ENCODE data around the gene SPRTN. TPM values are rescaled to one million over a fixed set of nuclear protein-coding genes. Genes with fewer than 3 reads are reported as not detected.

The SPRTN gene
- total and polyA plus RNA-seq, 2 of the 8 experiments (the other 6 are each of a cell fraction or from before 2014, with no cell fraction given) = 6.6 to 15.1 TPM

DNA sequence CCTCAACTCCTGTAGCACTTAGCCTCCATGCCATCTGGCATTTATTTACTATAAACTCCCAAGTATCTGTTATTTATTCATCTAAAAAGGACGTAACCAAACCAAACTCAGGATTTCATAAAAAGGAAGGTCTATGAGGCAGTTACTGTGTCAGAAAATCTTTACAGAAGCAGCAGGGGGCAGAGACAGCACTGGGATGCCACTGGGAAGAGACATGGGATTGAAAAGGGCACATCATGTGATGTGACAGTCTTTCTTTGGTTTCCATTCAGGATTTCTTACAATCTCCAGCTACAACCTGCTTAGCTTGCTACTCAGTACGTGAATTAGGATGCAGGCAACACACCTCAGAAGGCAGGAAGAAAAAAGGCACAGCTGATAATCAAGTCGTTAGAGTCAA lies 31.2 kb downstream of the SPRTN start:
- TF ChIP-seq EGR1 (IDR thresholded peaks at IDR 0.05; ENCODE audit: borderline replicate concordance, low read depth, low read length) (no peak), ASH2L (IDR thresholded peaks at IDR 0.05; ENCODE audit: low read length) (no peak), TCF12 (IDR thresholded peaks at IDR 0.05; ENCODE audit: low read depth, low read length) (no peak), CHD2 (IDR thresholded peaks at IDR 0.05; ENCODE audit: low read length) (no peak), KDM5A (IDR thresholded peaks at IDR 0.05; ENCODE audit: low read length) (no peak), CREB1 (IDR thresholded peaks at IDR 0.05) (no peak), ZNF274 (IDR thresholded peaks at IDR 0.05; ENCODE audit: borderline replicate concordance, extremely low read depth, low read length) (no peak), RBBP5 (IDR thresholded peaks at IDR 0.05; ENCODE audit: borderline replicate concordance, low read depth, low read length) (no peak), POLR2A (IDR thresholded peaks at IDR 0.05; ENCODE audit: control extremely low read depth in 1 of 2, low read depth in 2 of 2, low read length in 2 of 2) (no peak)
- Histone ChIP-seq H3K79me2 (ENCODE audit: control insufficient read depth in 1 of 2, insufficient read depth in 2 of 2, low read length in 2 of 2) (no peaks in the 10 kb centered on the region), H3K9ac (replicated peaks in 1 of 4; ENCODE audit: extremely low read depth in 1 of 4, low read depth in 3 of 4, low read length in 3 of 4) (no peak overlapping the region), H4K8ac (ENCODE audit: extremely low read depth, insufficient read depth, low read length) (no peak overlapping the region; the same call in 1 of the 2 replicates), H3K18ac (ENCODE audit: extremely low read depth, low read length) (no peak overlapping the region), H3K23ac (ENCODE audit: insufficient read length) (no peak overlapping the region), H2BK20ac (ENCODE audit: low read length) (no peak overlapping the region), H3K27me3 (replicated peaks in 1 of 4; ENCODE audit: control insufficient read depth in 3 of 4, extremely low read depth in 1 of 4, insufficient read depth in 3 of 4, low read length in 3 of 4) (no peaks in the 10 kb centered on the region), H2BK15ac (ENCODE audit: low read length) (no peak overlapping the region), H3K23me2 (ENCODE audit: low read depth, low read length) (no peaks in the 10 kb centered on the region), H2AK5ac (ENCODE audit: low read depth, low read length) (no peak overlapping the region), H4K5ac (ENCODE audit: insufficient read length, low read depth, low read length) (no peak overlapping the region), H3K27ac (ENCODE audit: low read depth, low read length) (no peak overlapping the region), H4K91ac (replicated peaks; ENCODE audit: insufficient read length, low read length) (no peak overlapping the region), H3K4me1 (replicated peaks in 1 of 4; ENCODE audit: control insufficient read depth in 3 of 4, insufficient read depth in 4 of 4, low read length in 3 of 4) (no peaks in the 10 kb centered on the region), H3K4me2 (ENCODE audit: insufficient read depth in 1 of 2, low read depth in 2 of 2, low read length in 2 of 2) (no peak overlapping the region), H3K36me3 (ENCODE audit: control insufficient read depth in 2 of 4, insufficient read depth in 4 of 4, low read length in 3 of 4) (no peaks in the 10 kb centered on the region), H2BK120ac (replicated peaks; ENCODE audit: low read depth, low read length) (no peak overlapping the region), H2AFZ (ENCODE audit: low read length) (no peak overlapping the region), H2BK12ac (ENCODE audit: low read depth, low read length) (no peak overlapping the region), H4K20me1 (replicated peaks in 1 of 2; ENCODE audit: control insufficient read depth in 1 of 2, insufficient read depth in 2 of 2, low read length in 2 of 2) (peaks cover 0 to 1% of the 10 kb centered on the region in 2 experiments), H3K14ac (ENCODE audit: insufficient read length) (no peak overlapping the region), H3K79me1 (ENCODE audit: low read depth, low read length) (no peaks in the 10 kb centered on the region), H3K4ac (replicated peaks; ENCODE audit: insufficient read length, low read depth, low read length) (no peak overlapping the region), H3K56ac (replicated peaks; ENCODE audit: insufficient read length, low read depth, low read length) (no peak overlapping the region), H3K4me3 (ENCODE audit: extremely low read depth in 1 of 4, insufficient read depth in 2 of 4, low read depth in 3 of 4, low read length in 4 of 4) (no peak overlapping the region), H2BK5ac (ENCODE audit: low read depth, low read length) (no peak overlapping the region), H3K9me3 (ENCODE audit: insufficient read depth in 2 of 2, low read depth in 1 of 2, low read length in 1 of 2) (no peaks in the 10 kb centered on the region)
- no peak for DNase-seq (ENCODE audit: low read depth in 1 of 2, low spot score in 2 of 2)
- POLR2A ChIA-PET (ENCODE audit: partially characterized antibody) = no interaction called here
- CTCF ChIA-PET (ENCODE audit: partially characterized antibody) = interaction anchor here (1.2 to 1.3 kb wide), 2 partner anchors 24 to 114 kb away, joined by 3 to 4 read pairs; no protein-coding TSS in a partner anchor
- FAIRE-seq = no peak
- 78% methylated on average over 3 of the region's 3 CpGs; no CpG with 5 or more reads in 1 of the 2 experiments for WGBS, 2 experiments (ENCODE audit: extremely low coverage in 1 of 2, insufficient coverage in 1 of 2, insufficient read length in 1 of 2, insufficient replicate concordance in 2 of 2, low coverage in 1 of 2, low lambda C conversion rate in 2 of 2, missing lambda C conversion rate in 1 of 2)
